ENCODE results near the gene PPP2R2D.

PPP2R2D gene

DNA sequence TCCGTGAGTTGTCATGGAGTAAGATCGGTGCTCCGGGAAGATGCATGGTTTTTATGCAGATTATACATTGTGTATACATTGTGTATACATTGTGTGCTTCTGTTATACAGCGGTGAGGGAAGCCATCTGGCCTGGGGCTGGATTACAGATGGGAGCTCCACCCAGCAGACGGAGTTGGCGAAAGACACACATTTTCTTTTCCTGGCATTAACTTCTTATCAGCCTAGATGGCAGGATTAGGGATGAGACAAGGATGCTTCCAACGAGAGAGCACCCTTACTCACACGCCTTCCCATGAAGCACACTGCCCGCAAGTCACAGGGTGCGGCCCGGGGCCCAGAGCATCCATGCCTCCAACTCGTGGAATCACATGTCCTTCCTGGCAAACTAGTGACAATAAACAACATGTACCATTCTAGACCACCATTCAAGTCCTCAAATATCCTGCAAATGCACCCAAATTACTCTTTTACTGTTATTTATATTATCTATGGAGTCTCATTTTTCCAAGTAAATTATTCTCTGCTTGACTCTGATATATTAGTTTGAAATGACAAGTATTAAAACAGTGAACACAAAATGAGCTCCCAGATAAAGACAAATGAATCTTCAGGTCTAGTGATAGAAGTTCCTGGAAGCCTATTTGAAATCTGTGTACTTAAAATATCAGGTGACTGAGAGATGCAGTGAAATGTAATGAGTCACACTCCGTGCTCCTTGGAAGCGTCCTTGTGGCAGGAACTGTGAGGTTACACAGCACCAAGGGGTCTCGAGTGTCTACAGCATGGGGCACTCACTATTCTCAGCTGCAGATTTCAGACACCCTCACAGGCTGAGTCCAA is 29.8 kb upstream of the PPP2R2D start:
- Histone ChIP-seq H3K4me3 (ENCODE audit: low read depth, low read length) (no peak overlapping the region), H3K36me3 (replicated peaks) (no peaks in the 10 kb centered on the region), H3K27me3 (replicated peaks) (no peaks in the 10 kb centered on the region), H3K27ac (no peak overlapping the region)
- TF ChIP-seq, protein P1, sequence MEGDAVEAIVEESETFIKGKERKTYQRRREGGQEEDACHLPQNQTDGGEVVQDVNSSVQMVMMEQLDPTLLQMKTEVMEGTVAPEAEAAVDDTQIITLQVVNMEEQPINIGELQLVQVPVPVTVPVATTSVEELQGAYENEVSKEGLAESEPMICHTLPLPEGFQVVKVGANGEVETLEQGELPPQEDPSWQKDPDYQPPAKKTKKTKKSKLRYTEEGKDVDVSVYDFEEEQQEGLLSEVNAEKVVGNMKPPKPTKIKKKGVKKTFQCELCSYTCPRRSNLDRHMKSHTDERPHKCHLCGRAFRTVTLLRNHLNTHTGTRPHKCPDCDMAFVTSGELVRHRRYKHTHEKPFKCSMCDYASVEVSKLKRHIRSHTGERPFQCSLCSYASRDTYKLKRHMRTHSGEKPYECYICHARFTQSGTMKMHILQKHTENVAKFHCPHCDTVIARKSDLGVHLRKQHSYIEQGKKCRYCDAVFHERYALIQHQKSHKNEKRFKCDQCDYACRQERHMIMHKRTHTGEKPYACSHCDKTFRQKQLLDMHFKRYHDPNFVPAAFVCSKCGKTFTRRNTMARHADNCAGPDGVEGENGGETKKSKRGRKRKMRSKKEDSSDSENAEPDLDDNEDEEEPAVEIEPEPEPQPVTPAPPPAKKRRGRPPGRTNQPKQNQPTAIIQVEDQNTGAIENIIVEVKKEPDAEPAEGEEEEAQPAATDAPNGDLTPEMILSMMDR (IDR thresholded peaks at IDR 0.05; ENCODE audit: low read depth, low read length, missing control alignments): no peak
- DNase-seq: peak; percentile 14
- in situ Hi-C loops (cut with HindIII; ENCODE audit: low pct_ligation_motif_present, low sequenced_read_pairs): no loop called here

- DNase-seq: no peak
- H3K27me3 ChIP-seq (replicated peaks): no peaks in the 10 kb centered on the region
- H3K27ac ChIP-seq: no peak overlapping the region
- H3K36me3 ChIP-seq (replicated peaks): no peaks in the 10 kb centered on the region
- in situ Hi-C loops (cut with HindIII; ENCODE audit: low pct_ligation_motif_present, low sequenced_read_pairs): no loop called here
- TF ChIP-seq, protein P1 (IDR thresholded peaks at IDR 0.05; ENCODE audit: low read depth, low read length, missing control alignments): no peak
- H3K4me3 ChIP-seq (ENCODE audit: low read depth, low read length): no peak overlapping the region
Observed at GRCh38 chr10:131871673-131872005, 29.2 kb upstream of the PPP2R2D start.

GRCh38 chr10:131872011-131872826 is 28.6 kb upstream of the PPP2R2D start:
- TF ChIP-seq, protein P1 (IDR thresholded peaks at IDR 0.05; ENCODE audit: low read depth, low read length, missing control alignments): no peak
- Histone ChIP-seq H3K27ac (no peak overlapping the region), H3K4me3 (ENCODE audit: low read depth, low read length) (no peak overlapping the region), H3K36me3 (replicated peaks) (no peaks in the 10 kb centered on the region), H3K27me3 (replicated peaks) (no peaks in the 10 kb centered on the region)
- in situ Hi-C loops (cut with HindIII; ENCODE audit: low pct_ligation_motif_present, low sequenced_read_pairs): no loop called here
- no peak for DNase-seq

GRCh38 chr10:131872827-131873375 is 27.9 kb upstream of the PPP2R2D start:
- H3K27ac ChIP-seq: no peak overlapping the region
- no peak overlapping the region for H3K4me3 ChIP-seq (ENCODE audit: low read depth, low read length)

GRCh38 chr10:131874991-131875451 is 25.8 kb upstream of the PPP2R2D start:
- DNase-seq: peak; percentile 78
- H3K27me3 ChIP-seq (replicated peaks): no peaks in the 10 kb centered on the region
- no peaks in the 10 kb centered on the region for H3K36me3 ChIP-seq (replicated peaks)
- H3K27ac ChIP-seq: no peak overlapping the region
- TF ChIP-seq, protein P1 (IDR thresholded peaks at IDR 0.05; ENCODE audit: low read depth, low read length, missing control alignments): peak; percentile 85
- H3K4me3 ChIP-seq (ENCODE audit: low read depth, low read length): no peak overlapping the region
- in situ Hi-C loops (cut with HindIII; ENCODE audit: low pct_ligation_motif_present, low sequenced_read_pairs): no loop called here

More at GRCh38 chr10:131872827-131873375, 27.9 kb upstream of the PPP2R2D start:
- no peak for DNase-seq
- Histone ChIP-seq H3K36me3 (replicated peaks) (no peaks in the 10 kb centered on the region), H3K27me3 (replicated peaks) (no peaks in the 10 kb centered on the region)
- TF ChIP-seq, protein P1 (IDR thresholded peaks at IDR 0.05; ENCODE audit: low read depth, low read length, missing control alignments): no peak
- in situ Hi-C loops (cut with HindIII; ENCODE audit: low pct_ligation_motif_present, low sequenced_read_pairs): no loop called here

All from brain microvascular endothelial cell (primary cell).